ENCODE data around the gene WLS. TPM values are rescaled to one million over a fixed set of nuclear protein-coding genes. Genes with fewer than 3 reads are reported as not detected.
"Not testable (repeated sequence)": the region's sequence is repeated elsewhere in the genome, so short reads cannot be mapped to it uniquely, and the experiment has no call there.

Gene WLS
- total RNA-seq, 1 donor from 2014 or later, result 99.6 TPM

DNA sequence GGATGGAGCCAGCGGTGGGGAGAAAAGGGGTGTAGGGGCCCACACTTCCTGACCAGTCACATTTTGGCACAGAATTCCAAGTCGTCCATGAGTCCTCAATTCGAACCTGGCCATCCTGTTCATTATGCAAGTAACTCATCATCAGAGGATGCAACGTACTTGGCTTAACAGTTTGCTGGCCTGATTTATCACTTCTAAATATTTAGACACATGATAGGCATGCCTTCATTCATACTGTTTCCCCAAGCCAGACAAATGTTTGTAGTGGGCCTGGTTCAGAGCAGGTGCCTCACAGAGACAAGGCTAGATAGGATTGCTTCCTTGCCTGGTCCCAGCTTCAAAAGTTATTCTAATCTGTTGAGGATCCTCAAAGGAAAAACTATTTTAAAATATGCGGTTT lies 66.7 kb downstream of the WLS start:
- H3K27me3 Mint-ChIP-seq (ENCODE audit: unreplicated experiment), result peaks cover 5% of the 10 kb centered on the region
- TF ChIP-seq, protein P1, sequence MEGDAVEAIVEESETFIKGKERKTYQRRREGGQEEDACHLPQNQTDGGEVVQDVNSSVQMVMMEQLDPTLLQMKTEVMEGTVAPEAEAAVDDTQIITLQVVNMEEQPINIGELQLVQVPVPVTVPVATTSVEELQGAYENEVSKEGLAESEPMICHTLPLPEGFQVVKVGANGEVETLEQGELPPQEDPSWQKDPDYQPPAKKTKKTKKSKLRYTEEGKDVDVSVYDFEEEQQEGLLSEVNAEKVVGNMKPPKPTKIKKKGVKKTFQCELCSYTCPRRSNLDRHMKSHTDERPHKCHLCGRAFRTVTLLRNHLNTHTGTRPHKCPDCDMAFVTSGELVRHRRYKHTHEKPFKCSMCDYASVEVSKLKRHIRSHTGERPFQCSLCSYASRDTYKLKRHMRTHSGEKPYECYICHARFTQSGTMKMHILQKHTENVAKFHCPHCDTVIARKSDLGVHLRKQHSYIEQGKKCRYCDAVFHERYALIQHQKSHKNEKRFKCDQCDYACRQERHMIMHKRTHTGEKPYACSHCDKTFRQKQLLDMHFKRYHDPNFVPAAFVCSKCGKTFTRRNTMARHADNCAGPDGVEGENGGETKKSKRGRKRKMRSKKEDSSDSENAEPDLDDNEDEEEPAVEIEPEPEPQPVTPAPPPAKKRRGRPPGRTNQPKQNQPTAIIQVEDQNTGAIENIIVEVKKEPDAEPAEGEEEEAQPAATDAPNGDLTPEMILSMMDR (IDR thresholded peaks at IDR 0.05; ENCODE audit: unreplicated experiment), result no peak
- no peak overlapping the region for H3K4me3 Mint-ChIP-seq (ENCODE audit: unreplicated experiment)
- peaks cover 2% of the 10 kb centered on the region for H3K36me3 Mint-ChIP-seq (ENCODE audit: low read depth, unreplicated experiment)
- no peaks in the 10 kb centered on the region for H3K9me3 Mint-ChIP-seq (ENCODE audit: unreplicated experiment)
- H3K4me1 Mint-ChIP-seq (ENCODE audit: unreplicated experiment), result no peaks in the 10 kb centered on the region
- DNase-seq (ENCODE audit: low spot score), result no peak
- H3K27ac Mint-ChIP-seq (ENCODE audit: unreplicated experiment), result no peak overlapping the region

DNA sequence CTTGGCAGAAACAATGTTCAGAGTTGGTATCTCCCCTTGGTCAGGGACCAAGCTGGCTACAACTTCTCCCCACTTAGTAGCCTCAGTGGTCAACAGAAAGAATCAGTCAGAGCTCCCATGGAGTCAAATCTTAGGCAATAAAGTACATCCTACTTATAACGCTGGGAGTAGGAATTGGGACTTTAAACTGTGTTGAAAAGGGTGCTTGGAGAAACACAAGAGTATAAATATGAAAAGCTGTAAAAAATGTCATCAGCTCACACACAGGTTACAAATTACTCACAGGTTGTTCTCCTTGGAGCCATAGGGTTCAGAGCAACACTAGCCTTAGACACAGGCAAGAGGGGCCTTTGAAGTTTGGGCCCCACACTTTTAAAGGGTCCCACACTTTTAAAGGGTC lies 67.4 kb downstream of the WLS start:
- Mint-ChIP-seq H3K27me3 (ENCODE audit: unreplicated experiment) (peaks cover 4% of the 10 kb centered on the region), H3K9me3 (ENCODE audit: unreplicated experiment) (no peaks in the 10 kb centered on the region), H3K36me3 (ENCODE audit: low read depth, unreplicated experiment) (peaks cover 2% of the 10 kb centered on the region), H3K4me1 (ENCODE audit: unreplicated experiment) (no peaks in the 10 kb centered on the region), H3K4me3 (ENCODE audit: unreplicated experiment) (no peak overlapping the region), H3K27ac (ENCODE audit: unreplicated experiment) (no peak overlapping the region)
- TF ChIP-seq, protein P1 (IDR thresholded peaks at IDR 0.05; ENCODE audit: unreplicated experiment), result no peak
- DNase-seq (ENCODE audit: low spot score), result no peak

DNA sequence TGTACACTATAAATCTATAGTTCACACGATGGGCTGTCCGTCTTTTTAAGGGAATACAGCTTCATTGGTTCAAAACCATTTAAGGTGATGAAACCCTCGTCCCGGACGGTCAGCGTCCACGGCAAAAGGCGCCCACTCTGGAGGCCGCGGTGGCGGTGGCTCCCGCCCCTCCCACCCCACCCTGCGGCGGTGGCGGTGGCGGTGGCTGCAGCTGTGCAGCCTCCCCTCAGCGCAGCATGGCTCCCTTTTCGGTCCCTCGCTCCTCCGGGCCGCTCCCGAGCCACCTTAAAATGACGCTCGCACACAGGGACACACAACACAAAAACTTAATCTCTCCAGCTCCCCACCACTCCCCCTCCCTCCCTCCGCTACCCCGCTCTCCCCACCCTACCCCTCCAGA lies 69.1 kb downstream of the WLS start:
- Mint-ChIP-seq H3K4me1 (ENCODE audit: unreplicated experiment) (no peaks in the 10 kb centered on the region), H3K27me3 (ENCODE audit: unreplicated experiment) (peaks cover 4% of the 10 kb centered on the region), H3K4me3 (ENCODE audit: unreplicated experiment) (no peak overlapping the region), H3K27ac (ENCODE audit: unreplicated experiment) (no peak overlapping the region), H3K36me3 (ENCODE audit: low read depth, unreplicated experiment) (peaks cover 2% of the 10 kb centered on the region), H3K9me3 (ENCODE audit: unreplicated experiment) (no peaks in the 10 kb centered on the region)
- TF ChIP-seq, protein P1 (IDR thresholded peaks at IDR 0.05; ENCODE audit: unreplicated experiment), result no peak
- no peak for DNase-seq (ENCODE audit: low spot score)

DNA sequence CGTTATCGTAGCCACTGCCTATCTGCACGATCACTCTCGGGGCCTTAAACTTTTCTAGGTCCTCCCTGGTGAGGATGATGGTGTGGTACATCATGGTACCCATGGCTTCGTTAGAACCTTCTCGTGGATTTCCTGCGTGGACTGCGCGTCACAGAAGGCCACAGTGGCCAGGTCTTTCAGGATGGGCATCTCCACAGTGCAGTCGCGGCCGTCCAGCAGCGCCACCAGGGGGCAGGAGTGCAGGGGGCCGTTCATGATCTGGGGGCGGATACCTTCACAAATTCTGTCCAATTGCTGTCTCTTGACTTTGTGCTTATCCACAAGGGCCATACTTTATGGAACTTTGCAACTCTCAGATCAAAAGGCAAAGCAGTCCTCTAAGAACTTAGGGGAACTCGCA lies 69.6 kb downstream of the WLS start:
- TF ChIP-seq, protein P1 (IDR thresholded peaks at IDR 0.05; ENCODE audit: unreplicated experiment), result peak; percentile 58
- peak; percentile 41 for DNase-seq (ENCODE audit: low spot score)
- no peak overlapping the region for H3K27ac Mint-ChIP-seq (ENCODE audit: unreplicated experiment)
- H3K27me3 Mint-ChIP-seq (ENCODE audit: unreplicated experiment), result peaks cover 4% of the 10 kb centered on the region
- no peaks in the 10 kb centered on the region for H3K9me3 Mint-ChIP-seq (ENCODE audit: unreplicated experiment)
- peaks cover 2% of the 10 kb centered on the region for H3K36me3 Mint-ChIP-seq (ENCODE audit: low read depth, unreplicated experiment)
- H3K4me1 Mint-ChIP-seq (ENCODE audit: unreplicated experiment), result no peaks in the 10 kb centered on the region
- H3K4me3 Mint-ChIP-seq (ENCODE audit: unreplicated experiment), result no peak overlapping the region

DNA sequence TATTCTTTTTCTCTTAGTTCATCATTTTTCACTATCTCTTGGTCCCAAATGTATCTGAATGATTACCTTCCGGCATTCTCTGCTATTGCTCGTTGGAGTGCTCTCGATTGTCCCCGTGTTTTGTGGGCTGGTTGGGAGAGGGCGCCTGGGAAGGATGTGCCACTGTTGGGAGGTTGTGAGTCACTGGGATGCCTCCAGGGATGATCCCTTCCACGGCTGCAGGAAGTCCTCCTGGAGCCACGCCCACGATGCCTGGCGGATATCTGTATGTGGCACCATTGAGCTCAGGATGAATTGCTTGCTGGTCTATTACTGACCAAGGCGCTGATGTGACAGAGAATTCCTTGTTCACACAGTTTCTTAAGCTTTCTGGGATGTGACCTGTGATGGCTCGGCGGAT lies 70.7 kb downstream of the WLS start:
- H3K4me3 Mint-ChIP-seq (ENCODE audit: unreplicated experiment); DNase-seq (ENCODE audit: low spot score); H3K27me3 Mint-ChIP-seq (ENCODE audit: unreplicated experiment); H3K36me3 Mint-ChIP-seq (ENCODE audit: low read depth, unreplicated experiment); H3K4me1 Mint-ChIP-seq (ENCODE audit: unreplicated experiment); H3K9me3 Mint-ChIP-seq (ENCODE audit: unreplicated experiment); H3K27ac Mint-ChIP-seq (ENCODE audit: unreplicated experiment): not testable (repeated sequence)

DNA sequence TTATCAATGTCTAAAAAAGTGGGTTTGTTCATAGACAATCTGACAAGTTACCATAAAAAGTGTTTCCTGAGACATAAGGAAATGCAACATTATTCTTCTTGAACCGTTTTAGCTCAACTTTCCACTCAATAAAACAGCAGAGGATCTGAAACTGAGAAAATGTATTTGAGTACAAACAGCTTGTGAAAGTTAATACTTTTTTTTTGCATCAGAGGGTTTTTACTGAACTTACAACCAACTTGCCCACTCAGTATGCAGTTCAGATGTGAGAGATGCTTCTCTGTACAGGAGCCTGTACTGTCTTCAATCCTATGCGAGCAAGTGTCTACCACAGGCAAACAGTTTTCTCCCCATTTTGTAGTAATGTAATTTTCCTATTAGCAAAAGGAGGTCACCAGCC lies 71.4 kb downstream of the WLS start:
- peaks cover 13% of the 10 kb centered on the region for H3K36me3 Mint-ChIP-seq (ENCODE audit: low read depth, unreplicated experiment)
- H3K4me3 Mint-ChIP-seq (ENCODE audit: unreplicated experiment); H3K4me1 Mint-ChIP-seq (ENCODE audit: unreplicated experiment); H3K27ac Mint-ChIP-seq (ENCODE audit: unreplicated experiment); H3K27me3 Mint-ChIP-seq (ENCODE audit: unreplicated experiment); H3K9me3 Mint-ChIP-seq (ENCODE audit: unreplicated experiment); DNase-seq (ENCODE audit: low spot score): not testable (repeated sequence)

Data from endothelial cell (in vitro differentiated cells).